Caki2 (cell line): ENCODE measurements around the gene CCDC74A. TPM values are rescaled to one million over a fixed set of nuclear protein-coding genes. Genes with fewer than 3 reads are reported as not detected.
"Not testable (repeated sequence)": the region's sequence is repeated elsewhere in the genome, so short reads cannot be mapped to it uniquely, and the experiment has no call there.

Experiments used
- DNase-seq: peaks from one replicate; pipeline ENCODE4 v3.0.0-alpha.2; 2015; ENCODE audit warnings: low read depth
- in situ Hi-C: cut with HindIII; loops from 2 replicates; pipeline ENCODE4 v1.10.0; 2016; ENCODE audit warnings: low sequenced_read_pairs, low pct_unique_long_range_greater_than_20kb, mixed read lengths
- total RNA-seq: library from RNA; depleted of rRNA; stranded (reverse); fragments of >200 nt; shearing (Covaris generic); gene quantifications from 2 replicates; pipeline ENCODE4 v1.2.3, GENCODE V29; 2014; ENCODE audit warnings: low replicate concordance

CCDC74A gene
- total RNA-seq, 1 experiment from 2014 or later = 58.7 TPM

- in situ Hi-C loops, DNase-seq: not testable (repeated sequence)
These were observed 9.2 kb downstream of the CCDC74A start for GRCh38 chr2:131536841-131537240.

DNA sequence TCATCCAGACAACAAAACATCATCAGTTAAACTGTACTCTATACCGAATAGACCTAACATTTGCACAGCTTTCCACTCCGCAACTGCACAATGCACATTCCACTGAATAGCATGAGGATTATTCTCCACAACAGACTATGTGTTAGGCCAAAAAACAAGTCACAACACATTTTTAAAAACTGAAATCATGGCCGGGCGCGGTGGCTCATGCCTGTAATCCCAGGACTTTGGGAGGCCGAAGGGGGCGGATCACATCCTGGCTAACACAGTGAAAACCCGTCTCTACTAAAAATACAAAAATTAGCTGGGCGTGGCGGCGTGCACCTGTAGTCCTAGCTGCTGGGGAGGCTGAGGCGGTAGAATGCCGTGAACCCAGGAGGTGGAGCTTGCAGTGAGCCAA, 11.2 kb downstream of the CCDC74A start:
- DNase-seq, in situ Hi-C loops: not testable (repeated sequence)

GRCh38 chr2:131542438-131543384, 15.0 kb downstream of the CCDC74A start:
- in situ Hi-C loops = no loop called here
- no peak for DNase-seq

DNA sequence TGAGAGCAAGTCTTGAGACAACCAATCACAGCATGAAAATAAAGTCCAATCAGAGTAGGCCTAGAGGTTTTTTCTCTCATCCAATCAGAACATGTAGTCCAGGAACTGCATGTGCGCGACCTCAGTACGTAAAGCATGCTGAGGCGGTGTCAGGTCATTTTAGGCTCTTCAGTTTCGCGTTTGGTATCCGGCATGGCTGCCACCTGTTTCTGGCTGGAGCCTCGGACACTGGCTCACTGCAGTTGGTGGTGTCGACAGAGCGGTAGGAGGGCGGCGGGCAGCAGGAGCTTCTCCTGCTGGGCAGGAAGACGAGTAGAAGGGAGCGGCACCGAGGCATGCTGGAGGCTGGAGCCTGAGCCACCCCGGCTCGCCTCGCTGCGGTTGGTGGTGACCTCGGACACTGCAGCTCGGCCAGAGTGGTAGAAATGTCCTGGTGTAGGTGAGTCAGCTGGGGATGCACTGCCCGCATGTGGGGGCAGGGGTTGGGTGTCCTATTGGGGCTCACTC, 15.8 kb downstream of the CCDC74A start:
- in situ Hi-C loops = no loop called here
- no peak for DNase-seq

DNA sequence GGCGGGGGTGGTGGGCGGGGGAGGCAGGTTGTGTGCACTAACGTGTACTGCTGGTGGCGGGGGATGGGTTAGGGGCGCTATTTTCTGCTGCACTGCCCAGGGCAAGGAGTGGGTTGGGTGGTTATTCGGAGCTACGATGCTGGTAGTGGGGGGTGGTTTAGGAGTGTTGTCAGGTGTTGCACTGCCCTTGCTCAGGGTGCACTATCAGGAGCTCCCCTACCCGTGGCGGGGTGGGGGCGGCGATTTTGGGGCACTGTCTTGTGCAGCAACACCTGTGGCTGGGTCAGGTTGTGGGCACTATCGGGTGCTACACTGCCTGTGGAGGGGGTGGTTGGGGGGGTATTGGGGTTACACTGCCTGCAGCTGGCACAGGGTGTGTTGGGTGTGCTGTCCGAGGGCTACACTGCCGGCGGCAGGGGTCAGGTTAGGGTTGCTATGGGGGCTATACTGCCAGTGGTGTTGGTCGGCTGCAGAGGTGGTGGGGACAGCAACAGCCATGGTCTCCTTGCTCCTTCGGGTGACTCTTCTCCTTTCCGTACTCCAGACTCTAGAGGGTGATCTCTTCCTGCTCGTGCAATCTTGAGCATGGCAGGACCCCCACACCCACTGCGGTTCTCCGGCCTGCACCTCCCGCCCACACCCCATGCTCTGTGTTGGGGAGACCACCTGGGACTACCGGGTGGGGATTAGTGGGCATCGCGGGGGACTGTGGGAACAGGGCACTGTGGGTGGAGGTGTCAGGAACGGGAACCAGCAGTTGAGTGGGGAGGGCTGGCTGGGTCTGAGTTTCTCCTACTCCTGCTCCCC, 16.5 kb downstream of the CCDC74A start:
- DNase-seq, in situ Hi-C loops: not testable (repeated sequence)

DNA sequence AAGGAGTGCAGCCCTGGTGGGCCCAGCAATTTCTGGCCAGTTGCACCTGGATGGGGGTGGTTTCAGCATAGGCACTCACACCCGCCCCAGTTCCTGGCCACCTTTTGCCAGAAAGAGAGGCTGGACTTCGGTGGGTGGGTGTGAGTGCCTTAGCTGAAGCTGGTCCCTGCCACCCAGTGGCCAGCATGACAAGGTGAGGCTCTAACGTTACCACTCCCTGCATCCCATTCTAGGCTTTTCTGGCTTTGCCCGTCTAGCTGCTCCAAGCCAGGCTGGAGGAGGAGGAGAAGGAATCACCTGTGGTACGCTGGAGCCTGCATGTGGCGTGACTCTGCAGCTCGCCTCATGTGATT, 17.1 kb downstream of the CCDC74A start:
- DNase-seq, in situ Hi-C loops: not testable (repeated sequence)

- DNase-seq = no peak
- in situ Hi-C loops = no loop called here
These were observed 25.2 kb downstream of the CCDC74A start for GRCh38 chr2:131552871-131553270.

- in situ Hi-C loops = no loop called here
- no peak for DNase-seq
These were observed 29.3 kb downstream of the CCDC74A start for GRCh38 chr2:131556998-131557397.

- in situ Hi-C loops = no loop called here
These were observed 30.1 kb downstream of the CCDC74A start for GRCh38 chr2:131557558-131558321.

DNA sequence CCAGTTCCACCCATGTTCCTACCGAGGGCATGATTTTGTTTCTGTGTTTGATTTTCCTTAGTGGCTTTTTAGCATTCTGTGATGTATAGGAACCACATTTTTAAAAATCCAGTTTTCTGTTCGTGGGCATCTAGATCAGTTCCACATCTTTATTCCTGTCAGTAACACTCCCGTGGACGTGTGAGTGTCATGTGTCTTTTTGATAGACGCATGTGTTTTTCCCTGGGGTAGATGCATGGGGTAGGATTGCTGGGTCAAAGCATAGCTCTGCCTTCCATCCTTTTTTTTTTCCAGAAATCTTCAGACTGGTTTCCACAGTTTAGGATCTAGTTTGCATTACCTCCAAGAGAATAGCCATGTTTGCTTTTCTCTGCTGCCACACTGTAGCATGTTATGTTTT, 38.7 kb downstream of the CCDC74A start:
- DNase-seq = no peak
- in situ Hi-C loops = no loop called here

More at GRCh38 chr2:131557558-131558321, 30.1 kb downstream of the CCDC74A start:
- DNase-seq = no peak

DNA sequence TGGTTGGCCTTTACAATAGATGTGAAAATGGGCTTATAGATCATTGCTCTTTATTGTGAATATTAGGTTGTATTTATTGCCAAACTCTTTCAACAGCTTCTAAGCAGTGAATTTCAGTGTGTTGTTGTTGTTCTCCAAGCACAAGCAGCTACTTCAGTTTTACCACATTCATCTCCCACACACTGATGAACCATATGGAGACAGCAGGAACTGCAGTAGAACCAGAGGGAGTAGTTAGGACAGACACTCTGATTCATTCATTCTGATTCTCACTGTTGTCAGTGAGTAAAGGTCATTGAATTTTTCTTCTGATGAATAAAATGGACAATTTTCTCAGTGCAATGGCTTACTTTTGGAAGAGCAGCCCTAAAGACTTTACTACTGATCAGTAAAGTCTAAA, 40.2 kb downstream of the CCDC74A start:
- DNase-seq = no peak
- in situ Hi-C loops = no loop called here

DNA sequence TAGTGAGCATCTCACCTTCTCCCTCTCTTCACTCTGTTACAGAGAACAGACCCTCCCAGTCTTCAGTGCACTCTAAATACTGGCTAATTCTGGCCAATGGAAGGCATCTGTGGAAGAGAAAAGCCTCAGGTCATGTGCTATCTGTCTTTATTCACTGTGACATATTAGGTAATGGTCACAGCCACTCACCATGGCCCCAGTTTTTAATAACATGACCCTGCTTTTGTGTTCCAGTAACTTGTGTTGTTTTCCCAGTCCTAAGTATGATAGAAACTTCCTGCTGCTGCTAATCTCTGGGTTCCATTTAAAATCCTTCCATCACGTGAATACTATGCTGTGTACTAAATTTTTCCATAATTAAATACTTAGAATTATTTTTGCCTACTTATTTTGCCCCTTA, 40.7 kb downstream of the CCDC74A start:
- DNase-seq, in situ Hi-C loops: not testable (repeated sequence)

DNA sequence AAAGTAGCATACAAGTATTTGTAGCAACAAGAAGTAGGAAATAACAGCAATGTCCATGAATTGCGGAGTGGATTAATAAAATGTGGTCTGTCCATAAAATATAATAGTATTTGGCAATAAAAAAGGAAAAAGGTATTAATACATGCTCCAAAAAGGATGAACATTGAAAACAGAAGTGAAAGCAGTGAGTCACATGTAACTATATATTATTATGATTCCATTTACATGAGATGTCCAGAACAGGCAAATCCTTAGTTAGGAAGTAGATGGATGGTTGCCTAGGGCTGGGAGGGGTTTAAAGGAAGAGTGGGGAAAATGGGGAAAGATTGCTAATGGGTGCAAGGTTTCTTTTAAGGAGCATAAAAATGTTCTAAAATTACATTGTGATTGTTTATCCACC, 44.5 kb downstream of the CCDC74A start:
- DNase-seq = no peak
- in situ Hi-C loops = no loop called here

DNA sequence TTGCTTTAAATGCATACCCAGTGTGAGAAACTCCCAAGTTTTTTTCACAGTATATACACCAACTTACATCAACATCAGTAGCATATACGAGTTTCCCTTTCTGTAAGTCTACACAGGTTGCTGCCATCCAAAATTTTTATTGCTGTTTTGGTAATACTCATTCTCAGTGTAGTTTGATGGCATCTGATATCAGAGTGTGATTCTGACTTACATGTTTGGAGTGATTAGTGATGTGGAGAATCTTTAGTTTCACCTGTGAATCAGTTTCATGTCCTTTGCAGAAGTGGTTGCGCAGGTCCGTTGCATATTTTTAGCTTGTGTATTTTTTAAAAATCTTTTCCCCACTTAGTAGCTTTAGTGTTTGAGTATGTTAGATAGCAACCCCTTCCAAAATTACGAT, 50.1 kb downstream of the CCDC74A start:
- DNase-seq = no peak
- in situ Hi-C loops = no loop called here

GRCh38 chr2:131580187-131580586, 52.5 kb downstream of the CCDC74A start:
- DNase-seq = no peak
- in situ Hi-C loops = no loop called here
